A673 (cell line): Measurements from ENCODE around the gene TUT7.

Experiments used
- EZH2 ChIP-seq: fragments of 200-600 bp; sonication (generic); IDR thresholded peaks from 2 replicates; pipeline ENCODE4 v1.6.1; 2017; ENCODE audit warnings: borderline replicate concordance, low read depth, mild to moderate bottlenecking, mixed read lengths, antibody characterized with exemption, low read length; ENCODE audit not compliant: poor library complexity, severe bottlenecking
- TF ChIP-seq, protein P1 (sequence below): fragments of 300-800, 200-600 bp; sonication (generic); conservative IDR thresholded peaks from 2 replicates; pipeline ENCODE4 v1.5.1; 2017; ENCODE audit warnings: low read depth, mild to moderate bottlenecking, antibody characterized with exemption, low read length, moderate library complexity, mixed read lengths

DNA sequence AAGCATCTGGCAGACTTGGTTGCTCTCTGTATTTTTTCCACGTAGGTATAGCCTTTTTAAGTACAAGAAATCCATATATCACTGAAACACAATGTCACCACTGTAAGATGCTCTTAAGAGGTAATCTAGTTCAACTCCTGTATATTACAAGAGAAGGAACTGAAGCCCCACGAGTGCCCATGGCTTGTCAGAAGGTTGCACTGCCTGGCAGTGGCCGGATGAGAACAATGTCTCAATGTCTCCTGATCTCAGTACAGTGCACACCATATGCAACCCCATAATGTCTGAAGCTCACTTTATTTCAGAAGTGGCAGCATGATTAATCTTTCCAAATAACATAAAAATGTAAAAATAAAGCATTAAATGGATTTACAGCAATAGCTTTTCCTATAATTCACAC is 27.7 kb downstream of the TUT7 start:
- TF ChIP-seq, protein P1, sequence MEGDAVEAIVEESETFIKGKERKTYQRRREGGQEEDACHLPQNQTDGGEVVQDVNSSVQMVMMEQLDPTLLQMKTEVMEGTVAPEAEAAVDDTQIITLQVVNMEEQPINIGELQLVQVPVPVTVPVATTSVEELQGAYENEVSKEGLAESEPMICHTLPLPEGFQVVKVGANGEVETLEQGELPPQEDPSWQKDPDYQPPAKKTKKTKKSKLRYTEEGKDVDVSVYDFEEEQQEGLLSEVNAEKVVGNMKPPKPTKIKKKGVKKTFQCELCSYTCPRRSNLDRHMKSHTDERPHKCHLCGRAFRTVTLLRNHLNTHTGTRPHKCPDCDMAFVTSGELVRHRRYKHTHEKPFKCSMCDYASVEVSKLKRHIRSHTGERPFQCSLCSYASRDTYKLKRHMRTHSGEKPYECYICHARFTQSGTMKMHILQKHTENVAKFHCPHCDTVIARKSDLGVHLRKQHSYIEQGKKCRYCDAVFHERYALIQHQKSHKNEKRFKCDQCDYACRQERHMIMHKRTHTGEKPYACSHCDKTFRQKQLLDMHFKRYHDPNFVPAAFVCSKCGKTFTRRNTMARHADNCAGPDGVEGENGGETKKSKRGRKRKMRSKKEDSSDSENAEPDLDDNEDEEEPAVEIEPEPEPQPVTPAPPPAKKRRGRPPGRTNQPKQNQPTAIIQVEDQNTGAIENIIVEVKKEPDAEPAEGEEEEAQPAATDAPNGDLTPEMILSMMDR, result no peak
- no peak for TF ChIP-seq EZH2
